Forelimb muscle (tissue), 1 donor: Measurements from ENCODE around the gene ITPKB. TPM values are rescaled to one million over a fixed set of nuclear protein-coding genes. Genes with fewer than 3 reads are reported as not detected.
"Not testable (repeated sequence)": the region's sequence is repeated elsewhere in the genome, so short reads cannot be mapped to it uniquely, and the experiment has no call there.

Experiments
- DNase-seq: peaks from one replicate; pipeline ENCODE4 v3.0.0-alpha.2; 2013; ENCODE audit warnings: low read depth
- polyA plus RNA-seq: library from polyadenylated mRNA; unstranded; fragments of 120-200 nt; gene quantifications from one replicate; pipeline ENCODE4 v1.2.1, GENCODE V29; 2013; ENCODE audit not compliant: insufficient read length

ITPKB gene
- polyA plus RNA-seq, 1 donor, result 18.9 TPM

- no peak for DNase-seq
These were observed 15.9 kb upstream of the ITPKB start for GRCh38 chr1:226754793-226755533.

GRCh38 chr1:226754097-226754496 lies 15.0 kb upstream of the ITPKB start:
- no peak for DNase-seq

- no peak for DNase-seq
These were observed 12.6 kb upstream of the ITPKB start for GRCh38 chr1:226751703-226752102.

- DNase-seq, result no peak
These were observed 12.1 kb upstream of the ITPKB start for GRCh38 chr1:226751214-226751613.

- DNase-seq, result no peak
These were observed 10.4 kb upstream of the ITPKB start for GRCh38 chr1:226749467-226749866.

GRCh38 chr1:226748306-226748705 lies 9.2 kb upstream of the ITPKB start:
- no peak for DNase-seq

GRCh38 chr1:226747519-226748263 lies 8.6 kb upstream of the ITPKB start:
- not testable (repeated sequence) for DNase-seq

GRCh38 chr1:226743259-226743658 lies 4.2 kb upstream of the ITPKB start:
- no peak for DNase-seq

- no peak for DNase-seq
These were observed 1.9 kb upstream of the ITPKB start for GRCh38 chr1:226741009-226741408.

GRCh38 chr1:226739696-226740065 lies 599 bp upstream of the ITPKB start:
- DNase-seq, result no peak

GRCh38 chr1:226738421-226738994 lies 574 bp downstream of the ITPKB start:
- DNase-seq, result no peak

GRCh38 chr1:226737819-226738420 lies 1.2 kb downstream of the ITPKB start:
- DNase-seq, result no peak

- no peak for DNase-seq
These were observed 1.9 kb downstream of the ITPKB start for GRCh38 chr1:226736908-226737818.

- DNase-seq, result no peak
These were observed 2.8 kb downstream of the ITPKB start for GRCh38 chr1:226736001-226736907.

- no peak for DNase-seq
These were observed 3.5 kb downstream of the ITPKB start for GRCh38 chr1:226735576-226735975.

- DNase-seq, result no peak
These were observed 4.4 kb downstream of the ITPKB start for GRCh38 chr1:226734611-226735153.

GRCh38 chr1:226733876-226734275 lies 5.2 kb downstream of the ITPKB start:
- DNase-seq, result no peak

GRCh38 chr1:226733304-226733703 lies 5.8 kb downstream of the ITPKB start:
- DNase-seq, result no peak

GRCh38 chr1:226732856-226733291 lies 6.2 kb downstream of the ITPKB start:
- DNase-seq, result no peak
